ENCODE results near the gene BSDC1.

BSDC1 gene

GRCh38 chr1:32394890-32395432 lies 720 bp upstream of the BSDC1 start:
- in situ Hi-C loops (cut with MboI; ENCODE audit: low sequenced_read_pairs): no loop called here

- in situ Hi-C loops (cut with MboI; ENCODE audit: low sequenced_read_pairs): no loop called here
Observed at GRCh38 chr1:32393832-32394140, 455 bp downstream of the BSDC1 start.

GRCh38 chr1:32393136-32393535 lies 1.1 kb downstream of the BSDC1 start:
- in situ Hi-C loops (cut with MboI; ENCODE audit: low sequenced_read_pairs): no loop called here

- in situ Hi-C loops (cut with MboI; ENCODE audit: low sequenced_read_pairs): no loop called here
Observed at GRCh38 chr1:32392325-32392724, 1.9 kb downstream of the BSDC1 start.

GRCh38 chr1:32390904-32391870 lies 3.1 kb downstream of the BSDC1 start:
- in situ Hi-C loops (cut with MboI; ENCODE audit: low sequenced_read_pairs): no loop called here

GRCh38 chr1:32388641-32389040 lies 5.6 kb downstream of the BSDC1 start:
- in situ Hi-C loops (cut with MboI; ENCODE audit: low sequenced_read_pairs): no loop called here

GRCh38 chr1:32386676-32387392 lies 7.4 kb downstream of the BSDC1 start:
- in situ Hi-C loops (cut with MboI; ENCODE audit: low sequenced_read_pairs): no loop called here

- in situ Hi-C loops (cut with MboI; ENCODE audit: low sequenced_read_pairs): no loop called here
Observed at GRCh38 chr1:32380057-32380456, 14.2 kb downstream of the BSDC1 start.

- in situ Hi-C loops (cut with MboI; ENCODE audit: low sequenced_read_pairs): no loop called here
Observed at GRCh38 chr1:32377541-32378220, 16.6 kb downstream of the BSDC1 start.

- in situ Hi-C loops (cut with MboI; ENCODE audit: low sequenced_read_pairs): no loop called here
Observed at GRCh38 chr1:32376199-32376598, 18.0 kb downstream of the BSDC1 start.

- in situ Hi-C loops (cut with MboI; ENCODE audit: low sequenced_read_pairs): no loop called here
Observed at GRCh38 chr1:32373996-32374592, 20.1 kb downstream of the BSDC1 start.

GRCh38 chr1:32372149-32372756 lies 22.0 kb downstream of the BSDC1 start:
- in situ Hi-C loops (cut with MboI; ENCODE audit: low sequenced_read_pairs): no loop called here

- in situ Hi-C loops (cut with MboI; ENCODE audit: low sequenced_read_pairs): no loop called here
Observed at GRCh38 chr1:32367912-32368635, 26.2 kb downstream of the BSDC1 start.

- in situ Hi-C loops (cut with MboI; ENCODE audit: low sequenced_read_pairs): no loop called here
Observed at GRCh38 chr1:32365445-32365844, 28.8 kb downstream of the BSDC1 start.

GRCh38 chr1:32364836-32365235 lies 29.4 kb downstream of the BSDC1 start:
- in situ Hi-C loops (cut with MboI; ENCODE audit: low sequenced_read_pairs): no loop called here

- in situ Hi-C loops (cut with MboI; ENCODE audit: low sequenced_read_pairs): no loop called here
Observed at GRCh38 chr1:32363713-32364112, 30.5 kb downstream of the BSDC1 start.

GRCh38 chr1:32362474-32363313 lies 31.5 kb downstream of the BSDC1 start, which contains the start of the genes FAM229A and TSSK3:
Gene FAM229A (minus strand): TSS chr1:32362485. CDS start chr1:32362091, 394 bp downstream.
Gene TSSK3 (plus strand): TSS chr1:32362539. CDS start chr1:32362702, 163 bp downstream.
- in situ Hi-C loops (cut with MboI; ENCODE audit: low sequenced_read_pairs): no loop called here

- in situ Hi-C loops (cut with MboI; ENCODE audit: low sequenced_read_pairs): no loop called here
Observed at GRCh38 chr1:32361674-32362473, 32.4 kb downstream of the BSDC1 start.
